HG02798 (cell line): ENCODE data around the gene XYLT1.

Source experiments
- ATAC-seq: cut with Tn5 transposase; IDR thresholded peaks from one replicate; pipeline ENCODE4 v1.9.1; 2021; ENCODE audit warnings: mild to moderate bottlenecking; ENCODE audit not compliant: unreplicated experiment, poor library complexity

XYLT1 gene

DNA sequence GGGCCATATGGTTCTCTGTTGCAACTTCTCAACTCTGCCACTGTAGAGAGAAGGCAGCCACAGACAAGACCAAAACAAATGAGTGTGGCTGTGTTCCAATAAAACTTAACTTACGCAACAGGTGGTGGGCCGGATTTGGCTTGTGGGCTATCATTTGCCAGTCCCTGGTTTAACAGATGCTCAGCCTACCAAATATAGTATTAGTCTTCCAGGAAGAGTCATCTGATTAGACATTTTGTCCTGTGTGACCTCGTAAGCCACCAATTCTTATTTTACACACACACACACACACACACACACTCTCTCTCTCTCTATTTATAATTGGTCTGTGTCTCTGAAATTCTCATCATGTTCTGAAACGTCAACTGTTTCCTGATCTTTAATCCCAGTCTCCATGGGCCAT is 245.9 kb downstream of the XYLT1 start:
- no peak for ATAC-seq

DNA sequence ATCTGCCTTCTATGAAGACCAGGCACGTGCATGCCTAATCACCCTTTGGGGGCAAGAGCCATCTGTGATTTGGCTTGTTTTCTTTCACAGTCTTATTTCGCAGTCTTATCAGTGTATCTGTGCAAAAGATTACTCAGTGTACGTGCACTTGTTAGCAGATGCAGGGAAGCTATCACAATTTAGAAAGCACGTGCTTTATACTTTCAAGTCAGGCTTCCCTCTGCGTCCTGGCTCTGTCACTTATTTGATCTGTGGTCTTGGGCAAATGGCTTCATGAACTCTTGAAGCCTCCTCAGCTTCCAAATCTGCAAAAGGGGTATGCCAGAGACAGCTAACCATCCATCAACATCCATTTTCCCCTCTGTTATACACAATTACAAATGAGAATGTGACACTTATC is 246.4 kb downstream of the XYLT1 start:
- no peak for ATAC-seq

DNA sequence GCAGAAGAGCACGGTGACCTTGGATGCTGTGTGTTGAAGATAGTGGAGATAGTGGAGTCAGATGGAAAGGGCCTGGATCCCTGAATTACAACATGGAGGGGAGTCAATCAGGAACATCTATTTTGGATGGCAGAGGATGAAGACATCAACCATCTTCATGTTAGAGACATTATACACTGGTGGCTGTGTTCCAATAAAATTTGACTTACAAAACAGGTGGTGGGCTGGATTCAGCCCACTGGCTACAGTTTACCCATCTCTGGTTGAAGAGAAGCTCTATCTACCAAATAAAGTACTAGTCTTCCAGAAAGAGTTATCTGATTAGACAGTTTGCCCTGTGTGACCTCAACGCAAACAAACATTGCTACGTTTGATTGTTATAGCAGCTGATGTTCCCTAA is 247.2 kb downstream of the XYLT1 start:
- no peak for ATAC-seq

DNA sequence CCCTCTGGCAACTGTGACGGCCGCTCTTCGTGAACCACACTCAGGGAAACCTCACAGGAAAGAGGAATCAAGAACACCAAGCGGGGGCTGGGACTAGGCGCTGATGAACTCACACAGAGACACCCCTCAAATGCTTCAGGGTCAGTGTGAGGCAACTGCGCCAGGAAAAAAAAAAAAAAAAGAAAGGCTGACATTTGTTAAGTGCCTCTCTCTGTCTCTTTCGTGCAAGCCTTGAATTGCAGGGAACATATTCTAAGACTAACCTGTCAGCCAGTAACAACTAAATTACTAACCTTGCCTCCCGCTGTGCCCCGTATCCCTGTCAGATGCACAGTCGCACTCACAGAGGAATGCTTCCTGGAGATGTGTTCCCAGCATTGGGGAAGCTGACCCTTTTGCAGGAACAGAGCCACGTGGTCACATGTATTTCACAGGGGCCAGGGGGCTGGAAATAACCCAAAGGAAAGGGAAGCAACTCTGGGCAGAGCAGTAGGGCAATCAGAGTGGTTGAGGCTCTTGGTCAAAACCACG is 247.8 kb downstream of the XYLT1 start:
- no peak for ATAC-seq

DNA sequence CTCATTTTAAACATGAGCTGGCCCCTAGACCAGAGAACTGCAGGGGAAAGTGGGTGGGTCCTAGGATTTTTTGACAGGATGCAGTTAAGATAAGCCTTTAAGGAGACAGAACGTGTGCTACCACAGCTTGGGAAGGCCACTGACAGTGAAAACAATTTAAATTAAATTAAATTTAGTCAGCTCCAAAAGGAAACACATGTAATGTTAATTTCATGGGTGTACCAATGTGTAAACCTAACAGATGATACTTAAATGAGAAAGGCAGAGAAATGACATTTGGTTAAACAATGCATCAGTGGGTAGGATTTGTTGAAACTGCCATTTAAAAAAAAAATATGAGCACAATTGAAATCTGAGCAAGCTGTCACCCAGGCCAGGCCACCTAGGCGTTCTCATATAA is 250.8 kb downstream of the XYLT1 start:
- no peak for ATAC-seq

DNA sequence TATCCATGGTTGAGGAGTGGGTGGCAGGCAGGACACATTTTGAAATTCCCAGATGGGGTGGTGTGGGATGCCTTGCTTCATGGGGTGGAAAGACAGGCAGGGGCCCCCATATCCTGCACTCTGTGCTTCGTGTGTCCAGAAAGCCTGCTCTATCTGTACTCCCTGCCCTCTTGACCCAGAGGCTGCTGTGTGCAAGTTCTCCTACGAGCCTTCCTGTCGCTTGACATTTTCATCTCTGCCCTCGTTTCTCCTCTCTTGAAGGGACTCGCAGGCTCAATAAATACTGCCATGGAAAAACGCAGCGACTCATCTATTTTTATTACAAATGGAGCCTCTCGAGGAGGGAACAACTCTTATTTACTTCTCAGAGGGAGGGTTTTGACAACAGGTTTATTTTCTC is 254.8 kb downstream of the XYLT1 start:
- ATAC-seq: no peak

DNA sequence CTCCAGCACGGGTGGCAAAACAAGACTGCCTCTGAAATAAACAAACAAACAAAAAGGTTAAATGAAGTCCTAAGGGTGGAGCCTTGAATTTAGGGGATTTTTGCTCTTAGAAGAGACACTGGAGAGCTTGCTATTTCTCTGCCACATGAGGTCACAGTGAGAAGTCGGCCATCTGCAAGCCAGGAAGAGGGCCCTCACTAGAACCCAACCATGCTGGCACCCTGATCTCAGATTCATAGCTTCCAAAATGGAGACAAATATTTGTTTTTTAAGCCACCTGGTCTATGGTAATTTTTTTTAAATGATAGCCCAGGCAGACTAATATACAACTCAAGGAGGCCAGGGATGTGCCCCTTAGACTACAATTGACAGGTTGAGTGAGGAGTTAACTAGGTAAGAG is 255.5 kb downstream of the XYLT1 start:
- no peak for ATAC-seq

DNA sequence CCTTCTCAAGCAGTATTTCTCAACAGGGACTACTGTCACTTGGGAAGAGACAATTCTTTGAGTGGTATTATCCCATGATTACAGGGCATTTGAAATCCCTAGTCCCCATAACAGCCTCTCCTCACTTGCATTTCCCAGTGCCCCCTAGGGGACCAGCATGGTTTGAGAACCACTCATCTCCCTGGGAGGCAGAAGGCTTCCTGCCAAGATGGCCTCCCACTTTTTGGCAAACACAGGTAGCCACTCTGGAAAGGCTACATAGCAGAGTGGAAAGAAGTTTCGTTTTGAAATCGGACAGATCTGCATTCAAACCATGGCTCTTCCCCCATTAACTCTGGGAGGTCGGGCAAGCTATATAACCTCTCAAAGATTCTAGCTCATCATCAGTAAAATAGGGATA is 256.8 kb downstream of the XYLT1 start:
- no peak for ATAC-seq

DNA sequence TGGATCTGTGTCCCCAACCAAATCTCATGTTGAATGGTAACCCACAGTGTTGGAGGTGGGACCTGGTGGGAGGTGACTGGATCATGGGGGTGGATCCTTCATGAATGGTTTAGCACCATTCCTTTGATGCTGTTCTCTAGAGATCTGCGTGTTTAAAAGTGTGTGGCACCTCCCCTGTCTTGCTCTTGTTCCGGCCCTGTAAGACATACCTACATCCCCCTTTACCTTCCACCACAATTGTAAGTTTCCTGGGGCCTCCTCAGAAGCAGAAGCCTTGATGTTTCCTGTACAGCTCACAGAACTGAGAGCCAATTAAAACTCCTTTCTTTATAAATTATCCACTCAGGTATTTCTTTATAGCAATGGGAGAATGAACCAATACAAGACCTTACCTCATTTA is 257.7 kb downstream of the XYLT1 start:
- no peak for ATAC-seq

DNA sequence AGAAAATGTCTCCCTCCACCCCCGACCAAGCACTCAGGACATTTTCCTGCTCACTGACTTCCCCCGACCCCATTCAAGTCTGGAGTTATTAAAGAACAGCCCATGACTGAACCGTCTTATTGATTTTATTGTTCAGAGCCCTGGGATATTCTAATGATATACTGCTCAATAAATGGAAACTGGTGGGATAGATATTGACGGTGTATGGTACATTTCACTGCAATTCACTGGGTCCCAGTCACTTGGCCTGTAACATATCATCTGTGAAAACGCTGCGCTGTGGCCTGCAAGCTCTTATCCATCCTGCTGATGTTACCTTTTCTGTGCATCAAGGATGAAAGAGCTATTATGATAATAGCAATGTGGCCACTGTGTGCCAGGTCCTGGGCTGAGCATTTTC is 258.2 kb downstream of the XYLT1 start:
- ATAC-seq: no peak

DNA sequence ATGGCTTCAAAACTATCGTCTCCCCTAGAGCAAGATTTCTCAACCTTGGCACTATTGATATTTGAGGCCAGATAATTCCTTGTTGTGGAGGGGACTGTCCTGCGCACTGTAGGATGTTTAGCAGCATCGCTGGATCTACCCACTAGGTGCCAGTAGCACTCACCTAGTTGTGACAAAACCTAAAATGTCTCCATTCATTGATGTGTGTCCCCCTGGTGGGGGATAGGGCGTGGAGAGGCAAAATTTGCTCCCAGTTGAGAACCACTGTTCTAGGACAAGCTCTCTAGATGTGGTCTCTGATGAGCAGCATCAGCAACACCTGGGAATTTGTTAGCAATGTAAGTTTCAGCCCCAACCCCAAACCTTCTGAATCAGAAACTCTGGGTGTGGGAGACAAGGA is 259.0 kb downstream of the XYLT1 start:
- ATAC-seq: no peak

DNA sequence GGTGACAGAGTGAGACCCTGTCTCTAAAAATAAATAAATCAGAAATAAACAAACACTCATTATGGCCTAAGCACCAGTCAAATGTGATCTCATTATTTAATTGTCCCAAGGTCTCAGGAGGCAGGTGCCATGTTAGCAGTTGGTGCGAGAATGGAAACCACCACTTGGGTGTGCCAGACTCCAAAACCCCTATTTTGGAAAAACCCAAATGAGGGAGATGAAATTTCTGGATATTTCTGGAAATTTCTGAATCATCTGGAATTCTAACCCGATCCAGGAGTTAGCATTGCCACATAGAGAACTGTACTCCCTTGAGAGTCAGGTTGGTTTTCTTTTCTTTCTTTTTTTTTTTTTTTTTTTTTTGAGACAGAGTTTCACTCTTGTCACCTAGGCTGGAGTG is 264.0 kb downstream of the XYLT1 start:
- ATAC-seq: no peak

DNA sequence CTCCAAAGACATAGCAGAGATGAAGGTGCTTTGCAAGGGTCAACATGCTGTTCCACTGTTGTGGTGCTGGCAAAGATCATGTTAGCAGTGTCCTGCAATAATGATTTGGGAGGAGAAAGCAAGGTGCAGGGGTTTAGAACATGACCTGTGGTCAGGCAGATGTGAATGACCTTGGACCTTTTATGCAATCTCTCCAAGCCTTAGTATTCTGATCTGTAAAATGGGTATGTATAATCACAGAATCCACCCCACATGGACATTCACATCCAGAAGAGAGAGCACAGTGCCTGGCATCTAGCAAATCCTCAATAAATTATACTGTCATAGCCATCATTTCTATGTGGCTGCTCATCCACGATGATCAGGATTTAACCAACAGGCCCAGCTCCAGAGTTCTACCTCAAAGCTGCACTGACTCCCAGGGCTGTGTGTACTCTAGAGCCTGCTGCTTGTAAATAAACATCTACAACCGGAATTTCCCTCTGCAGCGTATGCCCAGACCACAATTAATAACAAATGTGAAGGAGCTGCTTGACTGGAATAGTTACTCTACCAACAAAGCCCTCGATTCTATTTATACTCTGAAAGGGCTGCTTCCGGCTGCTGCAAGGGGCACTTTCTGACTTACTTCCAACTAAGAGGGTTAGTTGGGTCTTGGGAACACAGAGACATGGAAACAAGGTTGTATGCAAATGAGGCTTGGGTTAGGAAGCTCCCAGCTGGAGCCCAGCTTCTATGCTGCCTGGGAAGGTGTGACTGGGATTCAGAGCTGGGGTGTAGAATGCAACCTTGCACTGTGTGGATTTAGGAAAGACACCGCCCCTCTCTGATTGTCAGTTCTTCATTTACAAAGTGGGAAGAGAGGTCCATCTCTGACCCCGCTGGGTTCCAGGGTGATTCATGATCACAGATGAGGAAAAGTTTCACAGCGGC is 265.2 kb downstream of the XYLT1 start:
- no peak for ATAC-seq

DNA sequence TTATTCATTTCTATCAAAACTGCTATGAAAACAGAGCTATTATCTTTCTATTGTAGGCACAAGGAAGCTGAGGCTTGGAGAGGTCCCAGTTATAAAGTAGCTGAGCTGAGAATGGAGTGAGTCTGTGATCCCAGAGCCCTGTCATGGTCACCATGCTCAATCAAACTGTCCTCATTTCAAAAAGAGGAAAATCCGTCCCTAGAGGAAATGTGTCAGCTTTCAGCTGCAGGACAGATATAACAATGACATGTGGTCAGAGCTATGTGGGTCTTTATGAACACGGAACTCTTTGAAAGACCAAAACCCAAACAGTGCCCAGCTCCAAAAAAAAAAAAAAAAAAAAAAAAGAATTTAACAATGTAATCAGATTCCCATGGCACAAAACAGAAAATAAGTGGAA is 266.1 kb downstream of the XYLT1 start:
- ATAC-seq: no peak

DNA sequence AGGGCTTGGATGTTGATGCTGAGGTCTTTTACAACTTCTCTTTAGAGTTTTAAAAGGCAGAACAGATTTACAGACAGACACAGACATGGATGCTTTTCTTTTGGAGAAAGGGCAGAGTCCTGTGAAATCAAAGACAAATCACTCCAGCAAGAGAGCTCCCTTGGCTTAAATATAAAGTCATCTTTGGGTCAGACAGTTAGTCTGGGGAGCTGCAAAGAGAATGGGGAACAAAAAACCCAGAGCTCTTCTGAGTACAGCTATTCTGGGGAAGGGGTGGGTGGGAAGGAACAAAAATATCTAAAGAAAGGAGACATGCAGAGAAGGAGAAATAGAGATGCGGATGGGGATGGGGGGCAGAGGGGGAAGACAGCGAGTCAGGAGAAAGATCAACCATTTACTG is 266.6 kb downstream of the XYLT1 start:
- ATAC-seq: no peak

DNA sequence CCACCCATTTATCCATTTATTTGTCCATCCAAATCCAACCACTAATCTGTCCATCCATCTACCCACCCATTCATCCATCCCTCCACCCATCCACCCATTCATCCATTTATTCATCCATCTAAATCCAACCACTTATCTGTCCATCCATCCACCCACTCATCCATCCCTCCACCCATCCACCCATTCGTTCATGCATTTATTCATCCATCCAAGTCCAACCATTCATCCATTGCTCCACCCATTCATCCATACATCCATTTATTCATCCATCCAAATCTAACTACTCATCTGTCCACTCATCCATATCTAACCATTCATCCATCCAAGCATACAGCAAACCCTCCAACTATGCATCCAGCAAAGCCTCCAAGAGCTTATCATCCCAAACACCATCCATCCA is 267.3 kb downstream of the XYLT1 start:
- ATAC-seq: no peak

DNA sequence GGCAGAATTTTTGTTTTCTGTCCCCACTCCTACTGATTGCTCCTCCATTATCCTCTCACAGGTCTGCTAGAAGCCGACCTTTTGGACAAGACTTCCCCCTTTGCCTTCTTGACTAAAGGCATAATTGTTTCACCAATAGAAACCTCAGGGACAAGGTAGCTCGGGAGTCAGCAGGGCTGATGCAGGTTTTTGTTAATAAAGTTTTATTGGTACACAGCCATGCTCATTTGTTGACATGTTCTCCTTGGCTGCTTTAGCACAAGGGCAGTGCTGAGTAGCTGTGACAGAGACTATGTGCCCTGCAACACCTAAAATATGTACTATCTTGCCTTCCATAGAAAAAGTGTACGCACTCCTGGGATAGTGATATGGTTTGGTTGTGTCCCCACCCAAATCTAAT is 271.6 kb downstream of the XYLT1 start:
- no peak for ATAC-seq

DNA sequence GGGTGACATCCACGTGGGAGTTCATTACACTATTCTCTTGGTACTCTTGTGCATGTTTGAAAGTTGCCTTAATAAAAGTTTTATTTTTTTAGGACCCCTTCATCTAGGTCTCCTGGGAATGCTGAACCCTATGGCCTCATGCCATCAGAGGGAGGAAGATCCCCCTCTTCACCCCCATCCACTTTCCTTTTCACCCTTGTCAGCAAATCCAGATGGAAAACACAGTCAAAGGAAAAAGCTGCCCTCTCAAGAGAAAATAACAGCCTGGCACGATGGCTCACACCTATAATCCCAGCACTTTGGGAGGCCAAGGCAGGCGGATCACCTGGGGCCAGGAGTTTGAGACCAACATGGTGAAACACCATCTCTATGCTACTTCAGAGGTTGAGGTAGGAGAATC is 274.2 kb downstream of the XYLT1 start:
- no peak for ATAC-seq

DNA sequence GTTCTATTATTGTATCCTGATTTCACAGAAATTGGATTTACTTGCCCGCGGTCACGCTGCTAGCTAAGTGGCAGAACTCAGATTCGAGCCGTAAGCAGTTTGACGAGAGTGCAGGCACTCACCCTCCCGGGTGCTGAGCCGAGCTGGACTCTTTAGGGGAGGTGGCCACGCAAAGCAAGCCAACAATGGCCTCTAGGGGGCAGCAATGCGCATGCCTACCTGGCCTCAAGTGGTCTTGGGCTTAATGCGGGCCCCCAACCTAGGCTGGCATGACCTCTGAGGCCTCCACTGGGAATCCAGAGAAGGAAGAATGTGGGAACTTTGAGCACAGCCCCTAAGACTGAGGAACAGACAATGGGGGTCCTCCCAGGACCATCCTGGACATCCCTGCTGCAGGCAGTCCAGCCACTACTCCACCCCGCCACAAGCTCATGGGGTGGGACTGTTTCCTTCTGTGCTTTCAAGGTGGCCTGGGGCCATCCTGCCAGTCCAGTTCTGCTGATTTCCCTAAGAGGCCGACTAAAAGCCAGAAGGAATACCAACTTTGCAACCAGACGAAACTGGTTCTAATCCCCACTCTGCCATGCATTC is 276.5 kb downstream of the XYLT1 start:
- no peak for ATAC-seq

DNA sequence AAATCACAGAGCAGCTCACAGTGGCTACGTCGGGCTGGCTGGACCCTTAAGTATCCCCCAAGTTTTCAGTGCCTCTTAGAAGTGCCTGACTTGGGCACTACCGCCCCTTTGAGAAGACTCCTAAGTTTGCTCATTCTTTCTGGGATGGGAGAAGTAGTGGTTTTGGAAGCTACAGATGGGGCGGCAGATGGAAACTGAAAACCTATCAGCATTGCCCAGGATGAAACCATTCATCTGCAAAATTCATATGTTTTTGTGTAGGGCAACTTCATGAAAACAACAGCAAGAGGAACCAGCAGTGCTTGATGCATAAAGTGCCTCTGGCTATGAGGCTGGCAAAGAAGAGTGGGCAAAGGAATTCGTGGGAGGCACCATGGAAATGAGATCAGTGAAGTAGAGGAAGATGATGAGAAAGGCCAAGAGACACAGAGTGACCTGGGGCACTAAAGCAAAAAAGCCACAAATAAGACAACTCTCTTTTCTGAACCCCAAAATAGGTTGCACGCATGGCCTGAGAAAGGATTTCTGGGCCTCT is 277.1 kb downstream of the XYLT1 start:
- ATAC-seq: no peak

DNA sequence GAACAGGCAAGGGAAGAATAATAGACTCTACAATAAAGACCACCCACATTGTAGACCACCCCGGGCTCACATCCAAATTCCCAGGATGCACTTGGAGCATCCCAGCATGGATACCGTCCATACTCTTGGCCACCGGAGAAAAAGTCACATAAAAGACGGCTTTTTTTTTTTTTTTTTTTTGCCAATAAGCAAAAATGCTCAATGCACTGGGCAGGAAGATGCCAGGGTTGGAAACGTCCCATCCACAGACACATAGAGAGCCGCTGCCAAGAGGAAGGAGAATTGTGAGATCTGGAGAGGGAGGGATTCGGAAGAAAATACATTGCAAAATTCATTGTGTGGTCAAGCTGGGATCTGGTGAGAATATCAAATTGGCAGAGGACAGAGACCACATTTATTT is 286.7 kb downstream of the XYLT1 start:
- no peak for ATAC-seq
